ENCODE measurements around the gene BRDT. TPM values are rescaled to one million over a fixed set of nuclear protein-coding genes. Genes with fewer than 3 reads are reported as not detected.
"Not testable (repeated sequence)": the region's sequence is repeated elsewhere in the genome, so short reads cannot be mapped to it uniquely, and the experiment has no call there.

BRDT gene
- total RNA-seq, 1 donor: not detected

DNA sequence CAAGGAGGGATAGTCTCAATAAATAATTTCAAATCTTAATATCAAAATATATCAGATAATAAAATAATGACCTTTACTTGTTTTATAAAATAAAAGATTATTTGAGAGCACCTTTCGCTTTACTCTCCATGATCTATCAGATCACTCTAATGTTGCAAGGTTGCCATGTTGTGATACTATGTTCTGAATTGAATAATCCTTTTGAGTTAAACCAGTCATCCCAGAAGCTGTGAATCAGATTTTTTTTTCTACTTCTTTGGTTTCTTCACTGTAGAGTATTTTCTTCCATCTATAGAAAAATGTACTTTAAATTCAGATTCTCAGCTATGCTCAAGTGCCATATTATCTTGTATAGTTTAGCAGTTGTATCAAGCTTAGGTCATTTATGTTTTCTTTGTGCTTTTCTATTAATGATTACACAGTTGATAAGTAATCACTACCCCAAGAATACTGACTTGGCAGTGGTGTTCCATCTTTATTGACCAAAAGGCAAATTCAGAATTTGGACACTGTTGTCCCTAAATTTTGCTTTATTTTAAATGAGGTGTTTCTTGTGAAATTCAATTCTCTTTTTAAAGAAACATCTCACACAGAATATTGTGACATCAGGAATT is 32.9 kb downstream of the BRDT start:
- no peak for DNase-seq (ENCODE audit: low read depth in 2 of 3, low spot score in 2 of 3)

DNA sequence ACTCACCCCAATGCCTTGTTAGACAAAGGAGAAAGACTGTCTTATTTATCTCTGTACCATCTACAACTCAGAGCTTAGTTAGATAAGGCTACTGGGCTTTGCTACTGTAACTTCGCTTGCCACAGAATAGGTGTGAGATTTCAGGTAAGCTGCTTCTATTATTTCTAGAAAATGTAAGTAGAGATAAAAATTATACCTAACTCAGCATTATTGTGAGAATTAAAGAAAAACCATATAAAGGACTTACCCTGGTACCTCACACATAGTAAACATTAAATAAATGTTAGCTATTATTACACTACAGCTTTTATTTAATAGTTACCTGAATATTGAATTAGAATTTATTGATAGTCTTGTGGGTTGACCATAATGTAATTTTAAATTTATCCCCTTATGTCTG is 44.1 kb downstream of the BRDT start:
- DNase-seq (ENCODE audit: low read depth in 2 of 3, low spot score in 2 of 3): no peak

DNA sequence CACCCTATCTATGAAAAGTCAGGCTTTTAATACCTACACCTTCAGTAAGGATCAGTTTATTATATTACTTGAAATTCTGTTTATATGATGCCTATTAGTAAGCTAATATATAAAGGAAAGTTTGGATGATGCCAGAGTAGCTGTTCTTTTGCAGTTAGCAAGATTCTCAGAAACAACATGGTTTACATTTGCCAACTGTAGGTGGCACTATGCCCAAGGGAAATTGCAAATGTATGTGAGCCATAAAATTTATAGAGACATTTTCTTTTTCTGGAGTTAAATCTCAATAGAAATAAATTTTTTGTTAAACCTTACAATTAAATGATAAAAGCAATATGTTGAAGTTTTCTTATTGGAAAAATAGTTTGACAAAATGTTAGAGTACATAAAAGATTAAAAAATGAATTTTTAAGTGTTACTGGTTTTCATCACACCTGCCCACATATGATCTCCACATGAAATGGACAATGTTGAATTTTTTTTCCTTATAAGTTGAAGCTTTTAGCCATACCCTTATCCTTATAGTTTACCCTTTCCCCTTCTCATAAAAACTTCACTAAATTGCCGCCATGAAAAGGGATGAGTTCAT is 48.5 kb downstream of the BRDT start:
- DNase-seq (ENCODE audit: low read depth in 2 of 3, low spot score in 2 of 3): peak; percentile 32 to 83 (median 40)

DNA sequence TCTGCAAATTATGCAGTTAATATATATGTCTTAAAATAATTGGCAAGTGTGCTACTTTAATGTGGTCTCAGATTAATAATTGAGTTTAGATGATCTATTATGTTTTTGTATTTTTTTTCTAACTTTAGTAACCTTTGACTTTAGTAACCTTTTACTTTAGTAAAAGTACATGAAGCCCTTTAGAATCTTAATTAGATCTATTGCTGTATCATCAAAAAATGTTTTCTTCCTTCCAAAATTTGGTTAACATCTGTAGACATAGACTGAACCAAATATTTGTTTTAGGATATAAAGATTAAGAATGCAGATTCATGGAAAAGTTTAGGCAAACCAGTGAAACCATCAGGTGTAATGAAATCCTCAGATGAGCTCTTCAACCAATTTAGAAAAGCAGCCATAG is 54.9 kb downstream of the BRDT start:
- DNase-seq (ENCODE audit: low read depth in 2 of 3, low spot score in 2 of 3): no peak

DNA sequence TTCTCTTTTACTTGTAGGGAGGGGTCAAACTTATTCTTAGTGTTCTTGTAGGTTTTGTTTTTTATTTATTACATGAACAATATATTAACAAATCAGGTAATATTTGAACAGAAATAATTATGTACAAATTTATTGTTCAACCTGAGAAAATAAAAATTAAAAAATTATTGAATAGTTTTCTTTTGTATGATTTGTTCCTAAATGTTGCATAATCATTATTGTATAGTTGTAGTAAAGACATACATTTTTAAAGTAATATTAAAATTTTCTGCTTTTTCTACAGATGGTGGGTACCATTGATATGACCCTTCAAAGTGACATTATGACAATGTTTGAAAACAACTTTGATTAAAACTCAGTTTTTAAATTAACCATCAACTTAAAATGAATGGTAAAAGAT is 64.7 kb downstream of the BRDT start:
- DNase-seq (ENCODE audit: low read depth in 2 of 3, low spot score in 2 of 3): no peak

DNA sequence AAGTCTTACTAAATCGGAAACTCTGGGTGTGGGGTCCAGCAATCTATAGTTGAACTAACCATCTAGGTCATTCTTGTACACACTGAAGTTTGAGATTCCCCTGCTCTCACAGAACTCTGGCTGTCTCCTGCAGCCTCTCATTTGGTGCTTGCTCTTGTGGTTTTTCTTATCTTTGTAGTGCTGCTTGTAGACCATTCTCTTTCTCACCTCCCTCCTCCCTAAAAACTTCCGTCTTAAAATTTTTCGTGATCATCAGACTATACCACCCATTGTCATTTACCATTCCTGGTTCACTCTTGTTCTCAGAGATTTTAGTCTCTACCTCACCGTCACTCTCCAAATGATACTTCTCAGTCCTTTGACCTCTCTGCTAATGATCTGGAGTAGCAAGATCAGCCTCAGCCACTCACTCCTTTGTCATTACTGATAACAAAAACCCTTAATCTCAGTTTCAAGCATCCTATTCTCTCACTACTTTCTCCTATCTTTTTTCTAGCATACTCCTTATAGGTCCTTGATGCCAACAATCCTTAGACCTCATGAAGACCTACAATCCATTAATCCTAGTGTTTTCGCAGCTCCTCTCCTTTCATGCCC is 67.6 kb downstream of the BRDT start:
- peak in 2 of 3 donors; percentile 4 to 36 for DNase-seq (ENCODE audit: low read depth in 2 of 3, low spot score in 2 of 3)

DNA sequence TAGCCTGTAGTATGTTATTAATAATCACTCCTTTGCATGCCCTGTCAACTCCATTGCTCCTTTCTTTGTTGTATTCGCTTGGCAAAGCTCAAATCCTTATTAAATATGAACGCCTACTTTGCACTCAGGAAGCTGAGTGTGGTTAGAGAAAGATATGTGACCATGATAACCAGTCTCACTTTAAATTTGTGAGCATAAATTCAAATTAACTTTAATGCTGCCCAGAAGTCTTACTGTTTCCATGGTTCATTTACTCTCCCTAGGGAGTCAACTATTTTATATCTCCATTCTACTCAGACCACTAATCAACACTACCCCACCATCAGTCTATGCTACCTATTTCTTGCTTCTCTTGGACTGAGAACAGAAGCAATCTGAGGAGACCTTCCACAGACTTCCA is 68.5 kb downstream of the BRDT start:
- DNase-seq (ENCODE audit: low read depth in 2 of 3, low spot score in 2 of 3): no peak

DNA sequence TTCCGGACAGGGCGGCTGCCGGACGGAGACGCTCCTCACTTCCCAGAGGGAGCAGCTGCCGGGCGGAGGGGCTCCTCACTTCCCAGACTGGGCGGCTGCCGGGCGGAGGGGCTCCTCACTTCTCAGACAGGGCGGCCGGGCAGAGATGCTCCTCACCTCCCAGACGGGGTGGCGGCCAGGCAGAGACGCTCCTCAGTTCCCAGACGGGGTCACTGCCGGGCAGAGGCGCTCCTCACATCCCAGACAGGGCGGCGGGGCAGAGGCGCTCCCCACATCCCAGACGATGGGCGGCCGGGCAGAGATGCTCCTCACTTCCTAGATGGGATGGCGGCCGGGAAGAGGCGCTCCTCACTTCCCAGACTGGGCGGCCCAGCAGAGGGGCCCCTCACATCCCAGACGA is 76.8 kb downstream of the BRDT start:
- DNase-seq (ENCODE audit: low read depth in 2 of 3, low spot score in 2 of 3): not testable (repeated sequence)

DNA sequence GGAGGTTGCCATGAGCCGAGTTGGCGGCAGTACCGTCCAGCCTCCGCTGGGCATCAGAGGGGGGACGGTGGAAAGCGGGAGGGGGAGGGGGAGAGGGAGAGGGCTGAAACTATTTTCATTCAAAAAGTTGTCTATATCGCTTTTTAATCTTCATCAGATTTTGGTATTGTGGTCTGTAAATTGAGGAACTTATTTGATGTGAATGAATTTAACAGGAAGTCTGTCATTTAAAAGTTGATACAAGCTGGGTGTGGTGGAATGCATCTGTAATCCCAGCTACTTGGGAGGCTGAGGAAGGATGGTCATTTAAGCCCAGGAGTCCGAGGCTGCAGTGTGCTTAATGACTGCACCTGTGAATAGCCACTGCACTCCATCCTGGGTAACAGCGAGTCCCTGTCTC is 77.6 kb downstream of the BRDT start:
- peak in 2 of 3 donors; percentile 19 to 54 for DNase-seq (ENCODE audit: low read depth in 2 of 3, low spot score in 2 of 3)

DNA sequence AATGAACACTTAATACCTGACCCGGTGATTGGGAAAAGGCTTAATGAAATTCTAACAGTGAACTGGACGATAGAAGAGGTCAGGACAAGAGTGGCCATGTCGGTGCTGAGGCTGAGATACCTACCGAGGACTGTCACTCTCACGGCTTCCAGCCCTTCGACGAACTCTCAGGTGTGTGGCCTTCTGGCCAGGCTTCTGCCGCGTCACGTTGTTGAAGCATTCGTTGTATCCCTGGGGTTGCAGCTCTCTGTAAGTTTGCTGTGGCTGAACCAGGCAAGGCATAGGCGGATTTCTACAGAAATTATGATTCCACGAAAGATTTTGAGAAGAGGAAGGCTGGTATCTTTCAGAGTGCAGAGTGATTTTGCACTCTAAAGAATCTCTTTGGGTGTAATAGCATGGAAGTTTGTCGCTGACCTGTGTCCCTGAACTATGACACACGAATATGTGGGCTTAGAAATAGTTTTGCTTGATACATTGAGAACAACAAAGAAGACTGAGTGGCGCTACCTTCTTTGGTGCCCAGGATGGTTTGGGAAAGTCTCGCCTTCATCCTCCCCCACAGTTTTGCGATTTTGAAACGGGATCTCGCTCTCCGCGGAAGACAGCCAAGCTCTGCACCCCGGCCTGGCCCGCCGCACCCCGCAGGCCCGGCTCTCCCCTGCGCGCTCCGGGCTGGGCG is 80.2 kb downstream of the BRDT start:
- DNase-seq (ENCODE audit: low read depth in 2 of 3, low spot score in 2 of 3): peak in 1 of 3 donors; percentile 3

DNA sequence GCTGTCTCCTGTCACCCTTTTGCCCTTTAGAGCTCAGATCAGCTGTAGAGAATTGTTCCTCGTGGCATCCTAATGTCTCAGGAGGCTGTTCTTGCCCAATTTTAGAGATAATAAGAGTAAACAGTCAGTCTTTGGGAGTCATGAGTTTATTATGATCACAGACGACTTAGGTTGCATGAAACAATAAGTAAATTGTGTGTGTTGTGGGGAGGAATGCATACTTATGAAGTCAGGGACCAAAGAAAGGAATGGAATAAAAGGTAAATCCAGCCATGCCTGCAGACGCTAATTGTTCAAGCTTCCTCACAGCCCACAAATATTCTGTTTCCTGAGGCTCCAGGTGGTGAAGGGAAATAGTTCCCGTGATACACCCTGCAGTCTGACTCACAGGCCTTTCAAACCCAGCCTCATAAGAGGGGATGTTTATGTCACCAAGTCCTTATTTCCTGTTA is 81.5 kb downstream of the BRDT start:
- peak in 2 of 3 donors; percentile 54 to 59 for DNase-seq (ENCODE audit: low read depth in 2 of 3, low spot score in 2 of 3)

DNA sequence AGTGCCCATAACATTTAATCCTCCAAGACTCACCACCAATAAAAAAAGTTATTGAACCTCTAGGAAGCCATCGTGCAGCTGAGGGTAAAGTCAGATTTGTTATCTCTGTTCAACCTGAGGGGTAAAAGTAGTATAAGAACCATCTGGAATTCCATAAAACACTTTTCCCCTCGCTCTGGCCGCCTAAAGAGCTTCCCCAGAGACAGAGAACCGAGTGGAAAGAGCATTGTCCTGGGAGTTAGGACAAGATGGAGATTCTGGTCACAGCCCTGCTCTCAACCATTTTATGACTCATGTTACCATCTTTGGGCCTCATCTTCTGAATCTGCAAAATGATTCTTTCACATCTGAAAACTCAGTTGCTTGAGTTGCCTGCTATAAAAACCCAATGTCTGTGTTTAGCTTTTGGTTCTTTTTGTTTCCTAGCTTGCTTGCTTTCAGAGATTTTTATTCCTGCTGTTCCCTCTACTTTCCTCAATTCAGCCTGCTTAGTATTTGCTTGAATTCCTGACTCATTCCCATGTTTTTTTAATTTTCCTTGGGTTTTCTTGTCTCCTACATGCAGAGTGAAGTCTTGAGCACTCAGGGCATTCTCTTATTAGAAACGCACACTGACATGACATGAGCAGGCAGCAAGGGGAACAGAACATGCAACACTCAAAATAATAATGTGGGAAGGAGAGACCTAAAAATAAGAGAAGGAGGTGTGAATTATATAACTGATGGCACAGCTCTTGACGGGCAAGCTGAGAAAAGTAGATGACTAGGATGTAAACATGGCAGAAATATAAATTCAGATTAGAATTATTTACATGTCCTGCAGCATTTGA is 82.3 kb downstream of the BRDT start:
- DNase-seq (ENCODE audit: low read depth in 2 of 3, low spot score in 2 of 3): no peak

DNA sequence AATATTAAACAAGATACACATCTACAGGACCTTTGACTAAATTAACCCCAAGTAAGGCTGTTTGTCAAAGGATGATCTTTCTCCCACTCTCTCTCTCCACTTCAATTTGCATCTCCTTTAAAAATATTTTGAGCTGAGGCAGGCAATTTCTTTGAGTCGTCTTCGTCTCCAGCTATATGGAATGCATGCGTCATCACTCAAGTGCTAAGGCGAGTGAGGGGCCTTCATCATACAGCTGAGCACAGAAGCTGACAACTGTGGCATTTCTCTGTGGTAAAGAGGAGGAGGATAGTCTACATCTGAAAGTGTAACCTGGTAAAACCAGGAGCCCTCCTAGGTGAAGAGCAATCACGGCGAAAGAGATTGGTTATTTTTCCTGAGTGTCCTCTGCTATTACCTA is 88.2 kb downstream of the BRDT start:
- no peak for DNase-seq (ENCODE audit: low read depth in 2 of 3, low spot score in 2 of 3)

DNA sequence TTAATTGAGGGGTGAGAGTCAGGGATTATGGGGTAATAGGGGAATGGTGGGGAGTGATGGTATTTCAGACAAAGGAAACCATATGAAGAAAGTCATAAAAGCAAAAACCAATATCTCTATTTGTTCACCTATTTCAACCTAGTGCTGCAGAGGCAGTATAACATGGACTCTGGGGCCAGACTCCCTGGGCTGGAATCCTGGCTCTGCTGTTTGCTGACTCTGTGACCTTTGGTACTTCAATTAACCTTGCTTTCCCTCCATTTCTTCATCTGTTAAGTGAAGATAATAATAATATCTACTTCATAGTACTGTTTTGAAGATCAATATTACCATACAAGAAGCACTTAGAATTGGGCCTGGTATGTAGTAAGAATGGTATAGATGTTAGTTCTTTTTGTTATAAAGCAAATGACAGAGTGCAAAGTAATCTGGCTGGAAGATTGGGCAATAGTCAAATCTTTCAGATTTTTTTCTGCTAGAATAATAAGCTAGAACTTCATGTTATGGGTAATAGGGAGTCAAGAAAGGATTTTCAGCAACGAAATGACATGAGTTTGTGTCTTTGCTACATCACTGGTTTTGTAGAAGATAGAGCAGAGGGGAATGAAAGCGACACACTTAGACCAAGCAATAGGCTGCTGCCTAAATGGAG is 89.6 kb downstream of the BRDT start:
- no peak for DNase-seq (ENCODE audit: low read depth in 2 of 3, low spot score in 2 of 3)

DNA sequence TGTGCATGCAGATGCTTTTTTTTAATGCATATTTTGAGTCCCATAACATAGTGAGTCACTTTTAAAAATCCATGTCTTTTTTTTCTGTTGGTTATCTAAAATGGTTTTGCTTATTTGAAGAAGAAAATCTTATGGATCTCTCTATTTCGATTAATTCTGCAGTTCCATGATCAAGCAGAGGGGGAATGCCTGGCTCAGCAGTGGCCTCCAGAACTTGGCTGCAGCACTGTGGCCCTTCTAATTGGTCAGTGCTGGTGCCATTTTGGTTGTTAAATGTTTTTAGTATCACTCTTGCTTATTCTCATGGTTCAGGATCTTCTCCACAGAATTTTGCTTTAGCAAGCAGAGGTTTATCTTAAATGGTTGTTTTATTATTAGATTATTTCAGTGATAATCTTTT is 91.8 kb downstream of the BRDT start:
- DNase-seq (ENCODE audit: low read depth in 2 of 3, low spot score in 2 of 3): no peak

DNA sequence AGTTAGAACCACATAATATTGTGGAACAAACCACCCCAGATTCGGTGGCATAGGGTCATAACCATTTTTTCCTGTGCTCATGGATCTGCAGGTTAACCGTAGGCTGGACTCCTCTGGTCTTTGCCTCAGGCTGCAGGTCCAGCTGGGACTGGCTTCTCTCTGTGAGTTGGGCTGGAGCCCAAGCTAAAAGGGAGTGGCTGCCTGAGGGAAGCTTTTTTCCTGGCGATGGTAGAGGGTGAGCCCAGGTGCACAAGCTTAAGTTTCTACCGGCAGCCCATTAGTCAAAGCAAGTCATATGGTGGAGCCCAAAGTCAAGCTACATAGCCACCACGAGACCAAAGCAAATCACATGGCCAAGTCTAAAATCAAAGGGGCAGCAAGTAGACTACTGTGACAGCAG is 94.4 kb downstream of the BRDT start:
- DNase-seq (ENCODE audit: low read depth in 2 of 3, low spot score in 2 of 3): no peak

DNA sequence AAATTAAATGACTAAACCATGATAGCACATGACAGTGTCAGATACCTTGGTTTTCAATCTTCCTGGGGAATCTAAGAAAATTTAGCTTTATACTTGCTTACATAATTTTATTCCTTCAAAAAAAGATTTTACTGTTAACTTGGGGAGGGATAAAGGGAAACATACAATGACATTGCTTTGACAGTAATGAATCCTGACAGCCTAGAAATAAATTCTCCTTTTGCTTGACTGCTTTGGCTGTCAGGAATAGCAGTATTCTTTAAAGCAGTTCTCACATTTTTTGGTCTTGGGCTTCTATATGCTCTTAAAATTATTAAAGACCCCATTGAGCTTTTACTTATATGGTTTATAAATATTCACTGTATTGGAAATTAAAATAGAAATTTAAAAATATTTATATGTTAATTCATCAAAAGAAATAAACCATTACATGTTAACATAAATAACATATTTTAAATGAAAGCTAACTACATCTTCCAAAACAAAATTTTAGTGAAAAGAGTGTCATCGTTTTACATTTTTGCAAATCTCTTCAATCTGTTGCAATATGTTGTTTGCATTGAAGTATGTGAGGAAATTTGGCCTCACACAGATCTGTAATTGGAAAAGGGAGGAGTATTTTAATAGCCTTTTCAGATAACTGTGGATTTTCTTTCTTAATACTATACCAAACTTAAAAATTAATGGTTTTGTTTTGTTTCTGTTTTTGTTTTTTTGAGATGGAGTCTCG is 96.7 kb downstream of the BRDT start:
- DNase-seq (ENCODE audit: low read depth in 2 of 3, low spot score in 2 of 3): no peak

DNA sequence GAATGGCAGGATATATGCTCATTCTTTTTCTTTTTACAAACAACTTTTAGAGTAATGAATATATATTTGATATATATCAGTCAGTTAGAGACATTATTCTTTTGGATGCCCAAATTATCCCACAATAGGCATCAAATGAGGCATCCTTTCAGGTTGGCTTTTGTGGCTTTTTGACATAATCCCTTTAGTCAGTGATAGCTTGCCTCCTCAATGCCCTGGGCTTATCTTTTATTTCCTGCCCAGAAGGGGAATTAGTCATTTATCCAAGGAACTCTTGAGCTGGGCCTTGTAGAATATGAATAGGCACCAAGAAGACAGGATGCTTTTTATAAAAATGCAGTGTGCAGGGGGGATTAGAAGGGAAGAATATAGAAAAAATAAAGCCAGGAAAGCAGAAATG is 102.7 kb downstream of the BRDT start:
- no peak for DNase-seq (ENCODE audit: low read depth in 2 of 3, low spot score in 2 of 3)

All from hematopoietic multipotent progenitor cell (in vitro differentiated cells).